Measurements from ENCODE around the gene TBX2.

TBX2 gene

GRCh38 chr17:61399131-61400065, at the start of gene TBX2:
Gene TBX2 (plus strand): TSS chr17:61399843. CDS start chr17:61400177, 334 bp downstream.
- TF ChIP-seq, protein P1, sequence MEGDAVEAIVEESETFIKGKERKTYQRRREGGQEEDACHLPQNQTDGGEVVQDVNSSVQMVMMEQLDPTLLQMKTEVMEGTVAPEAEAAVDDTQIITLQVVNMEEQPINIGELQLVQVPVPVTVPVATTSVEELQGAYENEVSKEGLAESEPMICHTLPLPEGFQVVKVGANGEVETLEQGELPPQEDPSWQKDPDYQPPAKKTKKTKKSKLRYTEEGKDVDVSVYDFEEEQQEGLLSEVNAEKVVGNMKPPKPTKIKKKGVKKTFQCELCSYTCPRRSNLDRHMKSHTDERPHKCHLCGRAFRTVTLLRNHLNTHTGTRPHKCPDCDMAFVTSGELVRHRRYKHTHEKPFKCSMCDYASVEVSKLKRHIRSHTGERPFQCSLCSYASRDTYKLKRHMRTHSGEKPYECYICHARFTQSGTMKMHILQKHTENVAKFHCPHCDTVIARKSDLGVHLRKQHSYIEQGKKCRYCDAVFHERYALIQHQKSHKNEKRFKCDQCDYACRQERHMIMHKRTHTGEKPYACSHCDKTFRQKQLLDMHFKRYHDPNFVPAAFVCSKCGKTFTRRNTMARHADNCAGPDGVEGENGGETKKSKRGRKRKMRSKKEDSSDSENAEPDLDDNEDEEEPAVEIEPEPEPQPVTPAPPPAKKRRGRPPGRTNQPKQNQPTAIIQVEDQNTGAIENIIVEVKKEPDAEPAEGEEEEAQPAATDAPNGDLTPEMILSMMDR (conservative IDR thresholded peaks at IDR 0.05; ENCODE audit: control insufficient read depth, insufficient read depth, low read depth, low read length) = no peak
- peak; percentile 95 for DNase-seq (ENCODE audit: low read depth)
- H3K4me3 ChIP-seq (ENCODE audit: control insufficient read depth, low read depth, low read length) = peak within 1 kb of the TSS; percentile 86

DNA sequence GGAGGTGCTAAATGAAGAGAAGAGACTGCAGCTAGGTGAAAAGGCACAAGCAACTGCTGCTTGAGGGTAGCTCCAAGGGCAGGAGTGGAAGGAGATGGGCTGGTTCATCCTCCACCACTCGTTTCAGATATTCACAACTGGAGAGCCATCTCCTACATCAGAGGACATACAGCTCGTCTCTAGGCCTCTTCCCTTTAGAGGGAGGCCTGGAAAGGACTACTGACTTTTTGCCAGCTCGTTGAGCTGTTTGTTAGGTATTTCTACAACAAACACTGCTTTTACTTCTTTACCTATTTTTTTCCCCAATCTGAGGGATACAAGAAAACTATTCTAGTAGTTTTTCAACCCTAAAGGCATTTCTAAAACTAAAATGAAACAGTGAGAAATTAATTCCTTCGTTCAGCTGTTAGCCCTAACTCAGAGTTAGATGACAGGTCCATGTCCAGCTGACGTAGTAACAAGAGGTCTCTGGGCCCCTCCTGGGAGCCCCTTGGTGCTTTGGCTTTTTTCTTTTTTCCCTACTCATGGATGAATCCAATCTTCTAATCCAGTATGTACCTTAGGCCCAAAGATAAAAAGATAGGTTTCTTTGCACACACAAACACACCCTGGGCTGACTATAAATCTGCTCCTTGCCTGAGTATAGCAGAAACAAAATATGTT, 47.8 kb upstream of the TBX2 start:
- DNase-seq (ENCODE audit: low read depth) = no peak
- no peak overlapping the region for H3K4me3 ChIP-seq (ENCODE audit: control insufficient read depth, low read depth, low read length)
- TF ChIP-seq, protein P1 (conservative IDR thresholded peaks at IDR 0.05; ENCODE audit: control insufficient read depth, insufficient read depth, low read depth, low read length) = no peak

GRCh38 chr17:61352408-61352770, 47.3 kb upstream of the TBX2 start:
- no peak for DNase-seq (ENCODE audit: low read depth)

GRCh38 chr17:61352781-61353491, 46.7 kb upstream of the TBX2 start:
- no peak for DNase-seq (ENCODE audit: low read depth)
- TF ChIP-seq, protein P1 (conservative IDR thresholded peaks at IDR 0.05; ENCODE audit: control insufficient read depth, insufficient read depth, low read depth, low read length) = no peak
- no peak overlapping the region for H3K4me3 ChIP-seq (ENCODE audit: control insufficient read depth, low read depth, low read length)

More at GRCh38 chr17:61352408-61352770, 47.3 kb upstream of the TBX2 start:
- TF ChIP-seq, protein P1 (conservative IDR thresholded peaks at IDR 0.05; ENCODE audit: control insufficient read depth, insufficient read depth, low read depth, low read length) = no peak
- H3K4me3 ChIP-seq (ENCODE audit: control insufficient read depth, low read depth, low read length) = no peak overlapping the region

DNA sequence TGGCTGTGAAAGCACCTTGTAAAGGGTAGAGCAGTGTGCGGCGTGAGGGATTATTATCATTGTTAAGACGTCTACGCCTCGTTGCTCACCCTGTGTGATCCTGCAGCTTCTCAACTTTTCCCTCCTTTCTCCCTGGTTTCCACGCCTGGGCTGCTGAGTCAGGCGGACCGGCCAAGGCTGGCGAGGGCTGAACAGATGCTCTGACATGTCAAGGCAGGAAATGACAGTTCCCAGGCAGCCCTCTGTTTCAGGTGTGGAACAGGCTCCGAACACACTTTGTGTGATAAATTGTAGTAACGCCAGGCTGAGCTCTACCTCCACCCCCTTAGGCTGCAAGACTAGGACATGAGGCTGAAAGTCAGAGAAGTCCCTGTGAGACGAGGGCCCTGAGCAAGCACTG, 46.0 kb upstream of the TBX2 start:
- no peak for DNase-seq (ENCODE audit: low read depth)
- H3K4me3 ChIP-seq (ENCODE audit: control insufficient read depth, low read depth, low read length) = no peak overlapping the region
- TF ChIP-seq, protein P1 (conservative IDR thresholded peaks at IDR 0.05; ENCODE audit: control insufficient read depth, insufficient read depth, low read depth, low read length) = no peak
